HG03469 (cell line): ENCODE results near the gene INCENP.

ENCODE experiments used
- ATAC-seq: cut with Tn5 transposase; IDR thresholded peaks from one replicate; pipeline ENCODE4 v1.9.1; 2021; ENCODE audit warnings: mild to moderate bottlenecking, moderate library complexity, moderate number of reproducible peaks; ENCODE audit not compliant: unreplicated experiment

Gene INCENP

DNA sequence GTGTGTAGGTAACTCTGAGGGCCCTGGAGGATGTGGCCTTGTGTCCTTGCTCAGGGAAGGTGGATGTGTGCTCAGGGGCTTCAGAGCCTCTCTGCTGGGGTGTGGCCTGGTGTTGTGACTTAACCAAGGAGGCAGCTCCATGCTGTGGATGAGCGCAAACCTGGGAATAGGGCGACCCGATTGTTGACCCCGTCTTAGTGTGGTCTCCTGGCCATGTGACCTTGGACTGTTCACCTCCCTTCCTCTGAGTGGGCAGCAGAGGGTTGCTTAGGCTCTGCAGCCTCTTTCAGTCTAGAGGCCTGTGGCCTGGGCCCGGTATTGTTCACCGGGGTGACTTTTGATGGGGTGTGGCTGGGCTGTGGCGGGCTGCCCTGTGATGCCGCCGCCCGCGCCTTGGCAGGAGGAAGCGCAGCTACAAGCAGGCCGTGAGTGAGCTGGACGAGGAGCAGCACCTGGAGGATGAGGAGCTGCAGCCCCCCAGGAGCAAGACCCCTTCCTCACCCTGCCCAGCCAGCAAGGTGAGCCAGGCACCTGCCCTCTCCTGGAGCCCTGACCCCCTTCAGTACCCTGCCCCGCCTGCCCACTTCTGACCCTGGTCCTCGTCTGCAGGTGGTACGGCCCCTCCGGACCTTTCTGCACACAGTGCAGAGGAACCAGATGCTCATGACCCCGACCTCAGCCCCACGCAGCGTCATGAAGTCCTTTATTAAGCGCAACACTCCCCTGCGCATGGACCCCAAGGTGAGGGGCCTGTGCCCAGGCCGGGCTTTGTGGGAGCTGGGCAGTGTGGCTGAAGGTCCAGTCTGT lies 16.7 kb downstream of the INCENP start:
- no peak for ATAC-seq

DNA sequence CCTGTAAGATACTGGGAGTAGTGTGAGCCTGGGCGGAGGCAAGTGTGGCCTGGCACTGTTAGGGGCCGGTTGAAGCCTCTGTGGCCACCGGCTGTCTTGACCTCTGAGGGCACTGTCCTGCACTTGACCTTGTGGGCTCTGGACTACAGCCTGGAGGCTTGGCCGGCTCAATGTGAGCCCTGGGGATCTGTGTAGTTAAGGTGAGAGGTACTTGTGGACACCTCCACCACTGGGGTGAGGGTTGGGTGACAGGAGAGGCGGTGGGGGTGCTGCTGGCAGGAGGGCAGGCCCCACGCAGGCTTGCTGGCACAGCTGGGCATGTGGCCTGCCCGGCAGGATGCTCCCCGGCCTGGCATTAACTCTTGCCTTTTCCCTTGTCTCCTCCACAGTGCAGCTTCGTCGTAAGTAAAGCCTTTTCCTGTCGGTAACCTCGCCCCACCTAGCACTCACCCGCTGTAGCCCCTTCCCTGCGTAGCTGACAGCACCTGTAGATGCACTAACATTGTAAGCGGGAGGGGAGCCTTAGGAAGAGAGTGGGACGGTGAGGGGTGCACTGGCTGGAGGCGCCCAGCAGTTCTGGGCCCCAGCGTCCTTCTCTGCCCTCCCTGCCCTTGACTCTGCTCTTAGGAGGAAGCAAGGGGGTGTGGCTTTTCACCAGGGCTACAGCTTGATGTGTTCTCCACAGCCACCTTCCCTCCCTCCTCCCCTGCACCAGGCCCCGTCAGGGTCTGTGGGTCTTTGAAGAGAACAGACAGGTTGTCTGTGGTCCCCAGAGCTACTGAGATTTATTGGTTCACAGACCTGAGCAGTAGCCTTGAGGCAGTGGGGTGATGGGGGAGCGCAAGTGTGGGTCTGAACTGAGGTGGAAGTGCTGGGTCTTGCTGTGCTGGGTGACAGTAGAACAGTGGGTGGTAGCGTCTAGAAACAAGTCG lies 17.6 kb downstream of the INCENP start:
- no peak for ATAC-seq

DNA sequence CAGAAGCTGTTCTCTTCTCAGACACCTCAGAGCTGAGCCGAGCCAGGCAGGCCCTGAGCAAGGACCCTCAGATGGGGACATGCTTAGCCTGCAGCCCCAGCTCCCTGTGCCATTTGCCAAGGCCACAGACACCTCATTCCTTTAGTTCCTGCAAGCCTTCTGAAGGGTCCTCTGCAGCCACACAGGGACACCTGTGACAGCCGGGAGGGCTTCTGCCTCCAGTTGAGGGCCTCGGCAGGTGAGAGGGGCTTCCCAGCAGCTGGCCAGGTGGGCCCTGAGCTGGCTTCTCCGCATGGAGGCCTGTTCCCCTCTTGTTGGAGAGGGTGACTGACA lies 18.2 kb downstream of the INCENP start:
- no peak for ATAC-seq

DNA sequence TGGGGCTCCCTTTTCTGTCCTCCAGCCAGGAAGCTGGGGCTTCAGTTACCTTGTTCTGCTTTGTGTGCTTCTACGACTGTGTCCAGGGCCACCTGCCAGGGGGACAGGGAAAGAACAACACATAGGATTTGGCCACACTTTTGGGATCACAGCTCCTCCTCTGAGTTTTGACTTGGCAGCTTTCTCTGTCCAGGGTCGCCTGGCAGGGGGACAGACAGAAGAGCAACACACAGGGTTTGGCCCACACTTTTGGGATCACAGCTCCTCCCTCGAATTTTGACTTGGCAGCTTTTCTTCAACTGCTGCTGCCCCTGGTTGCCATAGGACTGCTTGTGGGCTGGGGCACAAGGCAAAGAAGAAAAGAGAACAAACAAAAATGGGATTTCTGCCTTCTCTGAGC lies 19.1 kb downstream of the INCENP start:
- no peak for ATAC-seq

DNA sequence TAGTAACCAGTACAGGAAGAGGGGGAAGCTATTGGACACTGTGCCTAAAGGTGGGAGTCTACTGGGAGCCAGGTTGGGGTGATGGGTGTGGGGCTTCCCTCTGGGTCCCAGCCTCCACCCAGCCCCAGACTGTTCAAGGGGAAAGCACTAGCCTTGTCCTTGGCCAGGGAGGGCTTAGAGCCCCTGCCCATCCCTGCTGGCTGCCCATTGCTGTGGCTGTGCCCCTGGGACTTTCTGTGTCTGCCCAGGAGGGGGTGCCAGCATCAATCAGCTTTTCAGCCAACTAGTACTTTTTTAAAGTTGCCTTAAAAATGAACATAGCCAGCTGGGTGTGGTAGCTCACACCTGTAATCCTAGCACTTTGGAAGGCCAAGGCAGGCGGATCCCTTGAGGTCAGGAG lies 19.9 kb downstream of the INCENP start:
- no peak for ATAC-seq

DNA sequence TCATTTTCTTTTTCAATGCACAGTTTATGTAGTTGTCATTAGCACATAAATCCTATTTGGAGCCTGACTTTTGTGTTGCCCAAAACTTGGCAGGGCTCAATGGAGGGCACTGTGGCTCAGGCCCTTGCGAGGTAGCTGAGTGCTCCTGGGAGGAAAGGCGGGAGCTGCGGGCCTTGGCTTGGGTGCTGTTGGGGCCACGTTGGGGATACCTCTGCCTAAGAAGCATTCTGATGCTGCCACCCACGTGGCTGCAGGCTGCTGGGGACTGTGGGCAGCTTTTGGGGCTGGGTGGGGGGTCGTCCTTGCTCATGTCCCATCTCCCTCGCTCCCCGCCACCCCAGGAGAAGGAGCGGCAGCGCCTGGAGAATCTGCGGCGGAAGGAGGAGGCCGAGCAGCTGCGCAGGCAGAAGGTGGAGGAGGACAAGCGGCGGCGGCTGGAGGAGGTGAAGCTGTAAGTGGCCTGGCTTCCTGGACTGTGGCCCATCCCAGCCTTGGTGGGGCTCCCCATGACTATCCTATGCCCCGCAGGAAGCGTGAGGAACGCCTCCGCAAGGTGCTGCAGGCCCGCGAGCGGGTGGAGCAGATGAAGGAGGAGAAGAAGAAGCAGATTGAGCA lies 20.9 kb downstream of the INCENP start:
- ATAC-seq, result no peak

DNA sequence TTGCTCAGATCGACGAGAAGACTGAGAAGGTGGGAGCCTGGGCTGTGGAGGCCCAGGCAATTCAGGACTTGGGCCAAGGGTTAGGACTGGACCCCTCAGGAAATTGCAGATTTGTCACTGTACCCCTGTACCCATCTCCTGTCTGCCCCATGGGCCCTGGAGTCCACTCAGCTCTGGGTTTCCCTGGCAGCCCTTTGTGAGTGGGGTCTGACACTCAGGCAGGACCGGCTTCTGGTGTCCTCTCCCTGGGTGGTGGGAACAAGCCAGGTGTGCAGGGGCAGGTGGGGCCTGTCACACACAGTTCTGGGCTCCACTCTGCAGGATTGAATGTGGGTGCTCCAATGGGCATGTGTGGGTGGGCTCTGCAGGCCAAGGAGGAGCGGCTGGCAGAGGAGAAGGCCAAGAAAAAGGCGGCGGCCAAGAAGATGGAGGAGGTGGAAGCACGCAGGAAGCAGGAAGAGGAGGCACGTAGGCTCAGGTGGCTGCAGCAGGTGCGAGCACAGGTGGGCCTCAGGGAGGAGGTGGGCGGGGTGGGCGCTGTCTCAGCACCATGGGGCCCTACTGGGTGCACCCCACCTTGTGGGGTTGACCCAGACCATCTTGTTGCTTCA lies 21.6 kb downstream of the INCENP start:
- ATAC-seq, result no peak

DNA sequence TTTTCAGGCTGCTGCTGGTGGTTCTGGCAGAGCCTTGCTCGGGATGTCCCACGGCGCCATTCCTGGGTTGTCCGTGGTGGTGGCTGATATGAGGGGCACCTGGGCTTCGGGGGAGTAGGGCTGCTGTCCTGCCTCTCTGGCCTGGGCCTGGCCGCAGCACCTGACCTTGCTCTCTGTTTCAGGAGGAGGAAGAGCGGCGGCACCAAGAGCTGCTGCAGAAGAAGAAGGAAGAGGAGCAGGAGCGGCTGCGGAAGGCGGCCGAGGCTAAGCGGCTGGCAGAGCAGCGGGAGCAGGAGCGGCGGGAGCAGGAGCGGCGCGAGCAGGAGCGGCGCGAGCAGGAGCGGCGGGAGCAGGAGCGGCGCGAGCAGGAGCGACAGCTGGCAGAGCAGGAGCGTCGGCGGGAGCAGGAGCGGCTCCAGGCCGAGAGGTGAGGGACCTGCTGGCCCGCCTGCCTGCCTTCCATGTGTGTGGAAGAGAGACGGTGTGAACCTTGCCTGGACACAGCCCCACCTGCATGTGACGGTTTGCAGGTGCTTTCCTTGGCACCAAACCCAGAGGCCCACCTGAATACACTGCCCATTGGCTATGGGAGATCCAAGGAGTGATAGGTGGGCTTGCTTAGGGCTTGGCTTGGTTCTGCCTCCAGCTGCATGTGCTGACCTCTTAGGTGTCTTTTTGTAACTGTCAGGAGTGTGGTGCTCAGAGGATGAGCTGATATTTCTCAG lies 22.8 kb downstream of the INCENP start:
- no peak for ATAC-seq

DNA sequence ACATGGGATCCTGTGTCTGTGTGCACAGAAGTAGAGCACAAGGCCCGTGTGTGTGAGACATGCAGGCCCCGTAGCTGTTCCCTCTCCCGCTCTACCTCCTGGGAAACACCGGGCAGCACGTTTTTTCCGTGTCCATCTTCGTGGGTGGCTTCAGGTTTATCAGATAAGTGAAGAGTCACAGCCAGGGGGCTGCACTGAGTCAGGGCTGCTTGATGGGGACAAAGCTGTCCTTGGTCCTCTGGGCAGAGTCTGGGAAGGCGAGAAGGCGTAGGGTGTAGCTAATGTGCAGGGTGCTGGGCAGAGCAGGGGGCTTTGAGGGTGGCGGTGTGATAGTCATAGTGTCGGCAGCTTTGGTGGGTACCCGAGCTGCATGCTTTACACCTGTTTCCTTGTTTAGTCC lies 23.7 kb downstream of the INCENP start:
- ATAC-seq, result no peak

DNA sequence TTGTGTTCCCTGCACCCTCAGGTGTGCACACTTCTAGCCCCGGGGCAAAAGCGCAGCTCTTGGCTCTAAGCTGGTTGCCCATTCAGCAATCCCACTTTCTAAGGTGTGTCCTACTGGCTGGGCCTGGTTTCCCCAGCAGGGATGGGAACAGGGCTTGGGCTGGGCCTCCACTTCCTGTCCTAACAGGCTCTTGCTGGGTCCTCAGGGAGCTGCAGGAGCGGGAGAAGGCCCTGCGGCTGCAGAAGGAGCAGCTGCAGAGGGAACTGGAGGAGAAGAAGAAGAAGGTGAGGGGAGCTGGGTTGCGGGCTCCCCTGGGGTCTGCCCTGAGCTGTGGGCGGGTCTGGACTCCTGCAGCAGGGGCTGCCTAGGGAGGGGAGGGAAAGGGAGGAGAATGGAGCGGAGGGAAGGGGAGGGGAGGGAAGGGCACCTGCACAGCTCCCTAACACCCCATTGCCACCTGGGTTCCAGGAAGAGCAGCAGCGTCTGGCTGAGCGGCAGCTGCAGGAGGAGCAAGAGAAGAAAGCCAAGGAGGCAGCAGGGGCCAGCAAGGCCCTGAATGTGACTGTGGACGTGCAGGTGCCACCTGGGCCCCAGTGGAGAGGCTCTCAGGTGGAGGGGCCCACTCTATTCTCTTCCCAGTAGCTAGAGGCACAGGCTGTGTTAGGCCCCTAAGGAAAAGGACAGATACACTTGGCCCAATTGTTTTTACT lies 24.6 kb downstream of the INCENP start:
- no peak for ATAC-seq

DNA sequence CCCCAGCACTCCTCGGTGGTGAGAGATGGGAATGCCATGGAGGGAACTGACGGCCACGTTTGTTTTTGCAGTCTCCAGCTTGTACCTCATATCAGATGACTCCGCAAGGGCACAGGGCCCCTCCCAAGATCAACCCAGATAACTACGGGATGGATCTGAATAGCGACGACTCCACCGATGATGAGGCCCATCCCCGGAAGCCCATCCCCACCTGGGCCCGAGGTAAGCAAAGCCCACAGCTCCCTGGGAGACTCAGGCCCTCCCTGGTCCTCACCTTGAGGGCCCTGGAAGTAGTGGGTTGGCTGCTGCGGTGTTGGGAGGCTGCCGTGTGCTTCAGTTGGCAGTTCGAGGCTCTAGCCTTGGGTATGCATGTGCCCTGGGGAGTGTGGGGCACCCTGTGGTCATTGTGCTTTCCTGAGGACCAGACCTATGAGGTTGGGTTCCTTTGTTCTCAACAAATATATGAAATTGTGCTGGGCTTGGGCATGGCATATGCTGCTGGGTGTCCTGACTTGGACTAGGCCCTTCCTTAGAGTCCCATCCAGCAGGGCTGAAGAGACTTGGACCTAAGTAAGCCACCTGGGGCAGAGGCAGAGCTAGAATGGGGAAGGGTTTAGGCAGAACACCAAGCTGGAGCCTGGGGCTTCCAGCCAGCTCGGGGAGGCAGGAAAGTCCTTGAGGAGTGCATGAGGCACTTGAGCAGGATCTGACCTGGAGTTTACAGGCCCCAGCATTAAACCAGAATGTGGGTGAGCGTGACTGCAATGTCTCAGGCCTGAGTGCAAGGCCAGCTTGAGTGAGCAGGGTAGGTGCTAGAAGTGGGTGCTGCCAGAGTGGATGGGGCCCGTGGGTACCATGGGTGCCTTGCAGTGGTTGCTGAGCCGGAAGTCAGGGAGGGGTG lies 26.4 kb downstream of the INCENP start:
- no peak for ATAC-seq

DNA sequence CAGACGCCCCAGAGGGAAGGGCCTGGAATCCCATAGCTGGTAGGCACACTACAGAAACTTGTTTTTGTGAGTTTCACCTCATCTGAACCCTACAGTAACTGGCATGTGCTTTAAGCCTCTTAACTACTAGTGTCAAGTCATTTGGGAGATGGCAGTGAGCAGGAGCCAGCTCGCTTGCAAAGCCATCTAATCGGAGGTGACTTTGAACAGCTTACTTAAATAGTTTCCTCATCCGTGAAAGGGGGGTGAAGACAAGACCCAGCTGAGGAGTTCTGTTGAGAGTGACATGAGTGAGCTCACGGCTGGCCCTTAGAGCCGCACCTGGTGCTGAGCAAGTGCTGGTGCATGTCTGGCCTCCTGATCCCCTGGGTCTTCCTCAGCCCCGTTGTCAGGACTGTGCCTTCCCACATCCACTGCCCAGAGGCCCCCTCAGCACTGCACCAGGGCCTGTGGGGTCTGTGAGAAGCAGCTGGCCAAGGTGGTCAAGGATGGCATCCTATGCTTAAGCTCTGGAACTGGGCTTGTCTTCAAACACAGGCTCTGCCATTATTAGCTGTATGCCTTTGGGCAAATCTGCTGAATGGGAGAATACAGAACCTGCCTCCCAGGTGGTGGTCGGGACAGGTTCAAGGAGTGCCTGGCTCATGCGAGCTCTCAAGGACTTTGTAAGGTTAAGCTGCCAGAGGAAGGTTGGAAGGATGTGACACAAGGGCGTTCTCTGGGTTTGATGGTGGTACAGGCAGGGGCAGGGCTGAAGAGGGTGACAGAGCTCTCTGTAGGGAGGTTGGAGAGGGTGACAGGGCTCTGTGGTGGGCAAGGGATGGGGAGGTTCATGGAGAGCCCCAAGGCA lies 27.3 kb downstream of the INCENP start:
- no peak for ATAC-seq

DNA sequence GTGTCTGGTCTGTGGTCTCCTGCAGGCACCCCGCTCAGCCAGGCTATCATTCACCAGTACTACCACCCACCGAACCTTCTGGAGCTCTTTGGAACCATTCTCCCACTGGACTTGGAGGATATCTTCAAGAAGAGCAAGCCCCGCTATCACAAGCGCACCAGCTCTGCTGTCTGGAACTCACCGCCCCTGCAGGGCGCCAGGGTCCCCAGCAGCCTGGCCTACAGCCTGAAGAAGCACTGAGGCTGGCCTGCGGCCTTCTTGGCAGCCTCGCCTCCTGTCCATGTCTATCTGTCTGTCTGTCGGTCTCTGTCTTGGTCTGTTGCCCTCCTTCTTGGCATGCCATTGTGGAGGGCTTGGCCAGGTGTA lies 27.9 kb downstream of the INCENP start:
- no peak for ATAC-seq

DNA sequence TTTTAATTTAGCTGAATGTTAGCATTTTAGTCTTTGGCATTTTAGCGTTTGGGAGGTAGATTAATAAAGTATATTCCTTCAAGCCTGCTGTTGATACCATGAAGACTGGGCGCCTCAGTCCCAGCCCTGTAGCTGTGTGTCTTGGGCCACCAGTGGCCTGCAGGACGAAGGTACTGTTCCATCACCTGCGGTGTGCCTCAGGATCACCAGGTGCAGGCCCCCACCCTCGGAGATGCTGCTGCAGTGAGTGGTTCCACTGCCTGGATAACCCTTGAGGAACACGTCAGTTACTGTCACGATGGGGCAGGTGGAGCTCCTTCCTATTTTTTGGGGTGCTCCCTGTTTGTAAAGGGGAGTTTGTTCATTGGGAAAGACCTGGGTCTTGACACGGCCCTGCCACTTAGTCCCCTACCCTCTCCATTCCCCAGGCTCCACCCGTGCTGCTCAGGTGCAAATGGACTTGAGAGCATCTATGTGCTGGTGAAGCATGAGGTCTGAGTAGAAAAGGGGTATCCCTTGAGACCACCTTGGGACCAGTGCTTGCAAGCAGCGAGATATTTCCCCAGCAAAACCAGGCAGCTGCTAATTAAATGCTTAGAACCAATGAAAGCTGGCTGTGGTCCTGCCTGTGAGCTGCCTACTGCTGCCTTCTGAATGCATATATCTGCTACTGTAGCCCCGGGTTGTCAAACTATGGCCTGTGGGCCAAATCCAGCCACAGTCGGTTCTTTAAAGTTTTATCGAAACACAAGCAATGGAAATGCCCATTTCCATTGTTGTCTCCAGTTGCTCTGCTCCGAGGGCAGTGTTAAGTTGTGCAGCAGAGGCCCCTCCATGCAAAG lies 28.7 kb downstream of the INCENP start:
- no peak for ATAC-seq

DNA sequence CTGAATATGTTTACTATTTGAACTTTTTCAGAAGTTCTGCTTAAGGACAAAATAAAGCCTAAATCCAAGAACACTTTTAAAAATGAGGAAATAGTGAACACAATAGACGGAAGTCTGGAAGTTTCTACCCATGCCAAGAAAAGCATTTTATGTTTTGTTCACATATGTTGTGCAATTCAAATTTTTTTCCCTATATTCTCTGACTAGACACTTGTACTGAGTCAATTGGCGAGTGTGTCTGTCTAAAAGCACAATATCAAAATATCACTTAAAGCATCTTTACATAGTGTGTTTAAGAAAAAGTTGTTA lies 29.2 kb downstream of the INCENP start:
- no peak for ATAC-seq

DNA sequence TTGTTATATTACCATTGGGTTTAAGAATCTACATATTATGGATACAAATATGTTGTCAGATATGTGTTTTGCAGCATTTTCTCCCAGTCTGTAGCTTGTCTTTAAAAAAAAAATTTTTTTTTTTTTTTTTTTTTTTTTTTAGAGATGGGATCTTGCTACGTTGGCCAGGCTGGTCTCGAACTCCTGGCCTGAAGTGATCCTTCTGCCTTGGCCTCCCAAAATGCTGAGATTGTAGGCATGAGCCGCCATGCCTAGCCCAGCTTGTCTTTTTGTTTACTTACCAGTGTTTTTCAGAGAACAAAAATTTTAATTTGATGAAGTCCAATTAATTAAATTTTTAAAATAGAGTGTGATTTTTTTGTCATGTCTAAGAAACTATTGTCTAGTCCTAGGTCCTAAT lies 29.8 kb downstream of the INCENP start:
- no peak for ATAC-seq

DNA sequence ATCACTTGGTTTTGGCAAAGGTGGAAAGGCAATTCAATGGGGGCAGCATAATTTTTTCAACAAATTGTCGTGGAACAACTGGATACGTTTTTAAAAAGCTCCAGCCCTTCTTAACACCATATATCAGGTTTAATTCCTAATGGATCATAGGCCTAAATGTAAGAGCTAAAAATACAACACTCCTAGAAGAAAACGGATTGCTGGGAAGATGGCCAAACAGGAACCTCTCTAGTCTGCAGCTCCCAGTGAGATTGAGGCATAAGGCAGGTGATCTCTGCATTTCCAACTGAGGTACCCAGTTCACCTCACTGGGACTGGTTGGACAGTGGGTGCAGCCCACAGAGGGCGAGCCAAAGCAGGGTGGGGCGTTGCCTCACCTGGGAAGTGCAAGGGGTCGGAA lies 33.8 kb downstream of the INCENP start:
- no peak for ATAC-seq
